GM13976 (cell line): ENCODE results near the gene UCP2.

Source experiments
- DNase-seq: peaks from one replicate; pipeline ENCODE4 v3.0.0; 2012; ENCODE audit warnings: low spot score
- CTCF ChIP-seq: IDR thresholded peaks from 2 replicates; pipeline ENCODE4 v1.5.1; 2012; ENCODE audit warnings: borderline replicate concordance, mild to moderate bottlenecking; ENCODE audit not compliant: insufficient read depth; ENCODE audit errors: extremely low read depth, missing control alignments, control extremely low read depth
- in situ Hi-C: fragments of 300-500 bp; cut with MboI; formaldehyde crosslinking; loops from one replicate; pipeline ENCODE4 v1.12.0; 2022; ENCODE audit warnings: low sequenced_read_pairs, mixed read lengths, inconsistent platforms; ENCODE audit not compliant: unreplicated experiment

Gene UCP2

GRCh38 chr11:73975479-73975757 is 7.2 kb downstream of the UCP2 start:
- no peak for TF ChIP-seq CTCF
- in situ Hi-C loops: no loop called here
- no peak for DNase-seq

GRCh38 chr11:73974604-73975478 is 7.8 kb downstream of the UCP2 start:
- in situ Hi-C loops: loop anchor here (25.0 kb wide), 1 partner anchor 262 kb away; no protein-coding TSS in a partner anchor
- DNase-seq: no peak
- no peak for TF ChIP-seq CTCF

- no peak for DNase-seq
- TF ChIP-seq CTCF: no peak
- in situ Hi-C loops: loop anchor here (25.0 kb wide), 1 partner anchor 264 kb away; no protein-coding TSS in a partner anchor
Observed at GRCh38 chr11:73972620-73973449, 9.8 kb downstream of the UCP2 start.

GRCh38 chr11:73972187-73972586 is 10.5 kb downstream of the UCP2 start:
- in situ Hi-C loops: loop anchor here (25.0 kb wide), 1 partner anchor 265 kb away; no protein-coding TSS in a partner anchor
- no peak for TF ChIP-seq CTCF
- DNase-seq: no peak

GRCh38 chr11:73971175-73971719 is 11.4 kb downstream of the UCP2 start:
- DNase-seq: no peak
- in situ Hi-C loops: loop anchor here (25.0 kb wide), 1 partner anchor 266 kb away; no protein-coding TSS in a partner anchor
- TF ChIP-seq CTCF: no peak
